COR-L47 (cell line): Measurements from ENCODE around the gene SYT8.

ENCODE experiments used
- DNase-seq: peaks from one replicate; lab custom pipeline; 2025; lab: John Stamatoyannopoulos, UW

Gene SYT8

GRCh38 chr11:1845561-1846452, 11.0 kb downstream of the SYT8 start:
- DNase-seq = no peak

GRCh38 chr11:1846453-1846932, 11.7 kb downstream of the SYT8 start:
- DNase-seq = no peak

DNA sequence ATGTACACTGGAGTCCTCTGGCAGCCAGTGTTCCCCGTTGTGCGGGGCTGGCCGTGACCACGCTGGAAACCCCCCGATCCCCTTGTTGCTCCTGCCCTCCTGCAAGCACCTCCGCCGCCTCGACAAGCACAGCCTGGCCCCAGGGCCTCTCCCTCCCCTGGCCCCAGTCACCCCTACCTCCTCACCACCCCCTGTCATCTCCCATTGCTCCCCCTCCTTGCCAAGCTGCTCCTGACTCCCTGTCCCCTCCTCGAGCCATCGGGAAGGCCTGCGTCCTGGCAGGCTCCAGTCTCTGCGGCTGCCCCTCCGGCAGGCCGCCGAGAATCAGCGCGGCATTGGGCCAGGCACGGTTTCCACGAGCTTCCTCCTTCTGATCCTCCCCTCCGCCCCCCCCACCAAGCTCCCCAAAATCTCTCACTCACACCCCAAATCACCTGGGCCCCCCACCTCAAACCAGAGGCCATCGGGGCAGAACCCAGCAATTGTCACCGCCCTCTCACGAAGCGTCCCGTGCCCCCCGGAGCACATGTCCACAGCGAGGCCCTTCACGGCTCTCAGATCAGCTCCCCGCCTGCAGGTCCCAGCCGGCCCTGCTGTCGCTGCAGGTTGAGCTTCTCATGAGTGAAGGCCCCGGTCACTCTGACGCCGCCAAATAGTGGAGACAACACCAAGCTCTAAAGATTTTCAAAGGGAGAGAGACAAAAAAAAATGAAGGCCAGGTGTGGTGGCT, 12.4 kb downstream of the SYT8 start:
- no peak for DNase-seq

DNA sequence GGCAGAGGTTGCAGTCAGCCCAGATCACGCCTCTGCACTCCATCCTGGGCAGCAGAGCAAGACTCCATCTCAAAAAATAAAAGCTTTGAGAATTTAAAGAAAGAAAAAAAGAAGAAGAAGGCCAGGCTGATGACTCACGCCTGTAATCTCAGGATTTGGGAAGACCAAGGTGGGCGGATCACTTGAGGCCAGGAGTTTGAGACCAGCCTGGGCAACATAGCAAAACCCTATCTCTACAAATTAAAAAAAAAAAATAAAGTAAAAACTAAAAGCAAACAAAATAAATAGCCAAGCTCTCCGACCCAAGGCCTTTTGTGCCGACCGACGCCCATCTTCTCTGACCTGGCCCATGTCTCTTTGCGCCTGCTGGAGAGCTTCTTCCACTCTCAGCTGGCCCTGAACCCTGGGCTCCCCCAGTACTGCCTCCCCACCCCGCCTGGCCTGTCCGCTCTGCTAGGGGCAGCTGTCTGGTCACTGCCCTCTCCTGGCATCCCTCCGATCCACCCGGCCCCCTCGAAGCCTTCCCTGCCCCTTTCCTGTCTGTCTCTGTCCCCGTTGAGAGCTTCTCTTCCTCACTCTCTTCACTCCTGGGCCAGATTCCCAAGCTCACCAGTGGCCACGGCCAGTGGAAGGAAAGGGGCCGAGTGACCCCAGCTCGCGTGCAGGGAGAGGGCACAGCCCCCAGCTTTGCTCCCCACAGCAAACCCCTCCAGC, 13.3 kb downstream of the SYT8 start:
- no peak for DNase-seq

GRCh38 chr11:1848640-1849430, 14.0 kb downstream of the SYT8 start:
- no peak for DNase-seq

GRCh38 chr11:1851468-1852180, 16.8 kb downstream of the SYT8 start:
- DNase-seq = no peak

DNA sequence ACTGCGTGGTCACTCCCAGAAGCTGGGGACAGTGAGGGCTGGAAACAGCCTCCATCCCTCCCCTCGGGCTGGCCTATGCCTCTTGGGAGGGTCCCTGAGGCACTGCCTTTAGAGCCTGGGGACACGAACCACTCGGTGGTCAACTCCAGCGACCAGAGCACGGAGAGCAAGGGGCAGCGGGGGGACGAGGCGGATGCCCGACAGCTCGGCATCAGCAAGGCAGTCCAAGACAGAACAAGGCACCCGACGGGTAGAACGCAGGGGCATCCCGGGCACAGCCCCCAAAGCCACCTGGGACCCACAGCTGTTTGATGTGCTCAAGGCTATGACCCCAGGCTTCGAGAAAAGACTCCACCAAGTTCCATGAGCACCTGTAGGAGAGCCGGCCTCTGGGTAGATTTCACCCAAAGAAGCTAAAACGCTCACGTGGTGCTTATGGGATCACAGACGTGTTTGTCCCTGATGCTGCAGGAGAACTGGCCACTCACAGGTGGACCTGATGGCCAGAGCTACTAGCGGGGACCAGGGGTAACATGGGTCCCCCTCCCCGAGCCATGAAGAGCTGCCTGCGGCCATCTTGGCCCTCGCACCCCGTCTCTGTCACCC, 17.6 kb downstream of the SYT8 start:
- no peak for DNase-seq

- DNase-seq = no peak
Observed at GRCh38 chr11:1852877-1853276, 18.1 kb downstream of the SYT8 start, which contains the start of gene LSP1. TSS of gene LSP1 (plus strand) at chr11:1853084. CDS start at chr11:1853145, 61 bp downstream.

GRCh38 chr11:1853376-1854131, 18.8 kb downstream of the SYT8 start:
- no peak for DNase-seq

DNA sequence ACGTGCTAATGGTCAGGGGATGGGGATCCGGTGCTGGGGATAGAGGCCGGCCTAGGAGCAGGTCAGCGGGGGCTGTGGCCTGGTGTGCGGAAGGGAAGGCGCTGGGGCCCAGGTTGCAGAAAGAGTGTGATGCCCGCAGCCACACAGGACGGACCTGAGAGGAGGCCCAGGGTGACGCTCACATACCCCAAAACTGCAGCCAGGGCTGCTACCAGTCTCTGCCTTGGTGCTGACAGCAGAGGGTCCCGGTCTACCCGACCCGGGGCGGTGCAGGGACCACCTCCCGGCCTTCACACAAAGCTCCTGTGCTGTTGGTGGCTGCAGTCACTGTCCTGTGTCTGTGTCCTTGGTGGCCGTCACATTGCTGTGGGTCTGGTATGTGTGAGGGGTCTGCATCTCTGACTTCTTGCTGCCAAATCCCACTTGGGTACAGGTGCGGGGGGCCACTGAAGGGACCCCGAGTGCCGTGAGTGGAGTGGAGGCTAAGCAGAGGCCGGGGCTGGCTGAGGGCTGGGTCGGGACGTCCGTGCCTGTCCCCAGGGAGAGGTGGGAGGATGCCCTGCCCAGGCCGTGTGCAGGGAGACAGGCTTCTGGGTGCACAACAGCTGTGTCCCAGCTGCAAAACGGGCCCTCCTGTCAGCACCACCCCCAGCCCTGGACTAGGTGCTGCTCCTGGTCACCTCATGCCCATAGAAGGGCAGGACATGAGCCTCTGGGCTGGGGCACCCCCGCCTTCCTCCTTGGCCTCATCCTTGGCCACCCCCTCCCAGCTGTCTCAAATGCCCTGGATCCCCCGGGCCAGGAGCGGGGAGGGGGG, 19.6 kb downstream of the SYT8 start:
- no peak for DNase-seq

DNA sequence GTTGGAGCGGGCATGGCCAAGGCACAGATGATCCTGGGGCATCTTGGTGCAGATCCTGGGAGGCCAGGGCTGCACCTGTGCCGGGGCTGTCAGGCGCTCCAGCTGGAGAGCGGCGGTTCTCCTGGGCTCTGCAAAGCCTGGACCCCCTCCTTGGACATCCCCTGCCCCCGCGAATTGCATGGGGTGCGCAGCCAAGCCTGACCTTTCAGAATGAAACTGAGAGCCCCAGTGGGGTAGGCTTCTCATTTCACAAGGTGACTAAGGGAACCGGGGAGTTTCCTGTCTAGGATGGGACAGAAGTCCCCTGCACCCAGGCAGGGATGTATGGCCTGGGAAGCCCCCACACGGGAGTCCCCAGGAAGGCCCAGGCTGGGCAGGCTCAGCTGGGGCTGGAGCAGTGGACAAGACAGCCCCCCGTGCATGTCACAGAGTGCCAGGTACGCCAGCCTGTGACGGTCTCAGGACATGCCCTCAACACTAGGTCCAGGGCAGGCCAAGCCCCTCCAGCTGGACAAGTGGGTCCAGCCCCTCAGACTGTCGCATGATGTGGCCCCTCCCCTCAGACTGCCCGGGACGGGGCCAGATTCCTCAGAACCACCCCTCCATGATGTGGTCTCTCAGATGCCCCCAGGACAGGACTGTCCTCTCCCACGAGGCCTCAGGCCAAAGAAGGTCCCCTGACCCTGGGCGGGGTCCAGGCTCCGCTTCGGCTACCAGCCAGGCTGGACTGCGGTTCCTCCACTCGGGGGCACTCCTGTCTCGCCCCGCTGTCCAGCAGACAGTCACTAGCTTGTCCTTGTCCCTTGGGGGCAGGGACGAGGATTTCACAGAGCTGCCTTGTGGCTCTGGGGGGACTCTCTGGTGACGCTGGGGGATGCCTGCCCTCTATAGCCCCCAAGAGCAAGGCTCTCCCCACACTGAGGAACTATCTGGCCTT, 20.4 kb downstream of the SYT8 start:
- DNase-seq = no peak

- DNase-seq = no peak
Observed at GRCh38 chr11:1855886-1856265, 21.1 kb downstream of the SYT8 start.

- DNase-seq = no peak
Observed at GRCh38 chr11:1856306-1857005, 21.7 kb downstream of the SYT8 start.

- no peak for DNase-seq
Observed at GRCh38 chr11:1857064-1857463, 22.3 kb downstream of the SYT8 start.

DNA sequence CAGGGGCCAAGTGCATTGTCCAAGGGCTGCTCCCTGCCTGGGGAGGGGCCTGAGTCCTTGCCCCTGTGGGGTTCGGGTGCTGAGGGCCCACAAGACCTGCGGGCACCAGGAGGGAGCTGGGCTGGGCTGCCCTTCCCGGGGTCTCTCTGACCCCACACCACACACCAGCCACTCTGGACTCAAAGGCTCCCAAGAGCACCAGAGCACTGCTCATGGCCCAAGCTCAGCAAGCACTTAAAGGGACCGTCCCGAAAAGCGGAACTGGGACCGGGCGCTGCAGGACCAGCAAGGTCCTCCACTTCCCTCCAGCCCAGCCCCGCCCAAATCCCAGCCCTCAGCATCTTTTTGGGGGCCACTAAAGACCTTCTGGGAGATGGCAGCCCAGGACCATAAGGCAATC, 23.4 kb downstream of the SYT8 start:
- DNase-seq = no peak

- DNase-seq = no peak
Observed at GRCh38 chr11:1858576-1858975, 23.8 kb downstream of the SYT8 start.

- DNase-seq = no peak
Observed at GRCh38 chr11:1859004-1859403, 24.2 kb downstream of the SYT8 start.
